ENCODE results near the gene LRIF1. TPM values are rescaled to one million over a fixed set of nuclear protein-coding genes. Genes with fewer than 3 reads are reported as not detected.
"Not testable (repeated sequence)": the region's sequence is repeated elsewhere in the genome, so short reads cannot be mapped to it uniquely, and the experiment has no call there.

Gene LRIF1
- total RNA-seq, 2 donors from 2014 or later = 13.7 to 20.1 TPM

- H3K4me3 ChIP-seq (ENCODE audit: low read length) = not testable (repeated sequence)
Measured at GRCh38 chr1:110992329-110992728, 28.6 kb upstream of the LRIF1 start.

GRCh38 chr1:110991295-110991694 lies 27.6 kb upstream of the LRIF1 start:
- TF ChIP-seq CTCF (conservative IDR thresholded peaks at IDR 0.05) = peak; percentile 64
- not testable (repeated sequence) for H3K27ac Mint-ChIP-seq; H3K36me3 Mint-ChIP-seq (ENCODE audit: low read depth); H3K4me1 Mint-ChIP-seq; H3K9me3 Mint-ChIP-seq; H3K36me3 ChIP-seq (ENCODE audit: control insufficient read depth, insufficient read depth, low read length); H3K9me3 ChIP-seq (ENCODE audit: control insufficient read depth, low read length); H3K4me3 Mint-ChIP-seq; H3K4me3 ChIP-seq (ENCODE audit: low read length); H3K4me1 ChIP-seq (ENCODE audit: control insufficient read depth, insufficient read depth, low read length); H3K27me3 Mint-ChIP-seq (ENCODE audit: insufficient read depth); H3K9ac ChIP-seq (ENCODE audit: extremely low read depth, low read length, poor library complexity, severe bottlenecking); H3K27ac ChIP-seq (ENCODE audit: low read depth, low read length)
- peak; percentile 48 for DNase-seq
- peaks cover 43% of the 10 kb centered on the region for H3K27me3 ChIP-seq (ENCODE audit: control insufficient read depth, insufficient read depth, low read length, poor library complexity, severe bottlenecking)
- 77% methylated on average over 1 of the region's 1 CpG; no CpG with 5 or more reads in 1 of the 2 experiments for WGBS, 2 experiments (ENCODE audit: insufficient coverage in 1 of 2, insufficient read length in 1 of 2)

More at GRCh38 chr1:110992329-110992728, 28.6 kb upstream of the LRIF1 start:
- peaks cover 53% of the 10 kb centered on the region for H3K27me3 ChIP-seq (ENCODE audit: control insufficient read depth, insufficient read depth, low read length, poor library complexity, severe bottlenecking)
- H3K9me3 ChIP-seq (ENCODE audit: control insufficient read depth, low read length); H3K36me3 ChIP-seq (ENCODE audit: control insufficient read depth, insufficient read depth, low read length); H3K9ac ChIP-seq (ENCODE audit: extremely low read depth, low read length, poor library complexity, severe bottlenecking); H3K4me1 Mint-ChIP-seq; H3K4me3 Mint-ChIP-seq; H3K27ac ChIP-seq (ENCODE audit: low read depth, low read length); DNase-seq; H3K36me3 Mint-ChIP-seq (ENCODE audit: low read depth); H3K4me1 ChIP-seq (ENCODE audit: control insufficient read depth, insufficient read depth, low read length); H3K27ac Mint-ChIP-seq; H3K9me3 Mint-ChIP-seq: not testable (repeated sequence)
- peaks cover 11% of the 10 kb centered on the region for H3K27me3 Mint-ChIP-seq (ENCODE audit: insufficient read depth)
- 34% methylated on average over 2 of the region's 2 CpGs; no CpG with 5 or more reads in 1 of the 2 experiments for WGBS, 2 experiments (ENCODE audit: insufficient coverage in 1 of 2, insufficient read length in 1 of 2)
- peak; percentile 59 for TF ChIP-seq CTCF (conservative IDR thresholded peaks at IDR 0.05)

- H3K36me3 ChIP-seq (ENCODE audit: control insufficient read depth, insufficient read depth, low read length) = no peaks in the 10 kb centered on the region
- TF ChIP-seq CTCF (conservative IDR thresholded peaks at IDR 0.05) = no peak
- H3K9ac ChIP-seq (ENCODE audit: extremely low read depth, low read length, poor library complexity, severe bottlenecking) = no peak overlapping the region
- no peaks in the 10 kb centered on the region for H3K4me1 ChIP-seq (ENCODE audit: control insufficient read depth, insufficient read depth, low read length)
- H3K27ac ChIP-seq (ENCODE audit: low read depth, low read length) = no peak overlapping the region
- 50 to 91% methylated on average over 1 to 3 of the region's 3 CpGs for WGBS, 2 experiments (ENCODE audit: insufficient coverage in 1 of 2, insufficient read length in 1 of 2)
- no peak overlapping the region for H3K4me3 ChIP-seq (ENCODE audit: low read length)
- Mint-ChIP-seq H3K36me3 (ENCODE audit: low read depth) (no peaks in the 10 kb centered on the region), H3K9me3 (no peaks in the 10 kb centered on the region), H3K4me1 (no peaks in the 10 kb centered on the region), H3K27ac (no peak overlapping the region), H3K27me3 (ENCODE audit: insufficient read depth) (peaks cover 3% of the 10 kb centered on the region), H3K4me3 (no peak overlapping the region)
- DNase-seq = no peak
- H3K9me3 ChIP-seq (ENCODE audit: control insufficient read depth, low read length) = no peaks in the 10 kb centered on the region
- H3K27me3 ChIP-seq (ENCODE audit: control insufficient read depth, insufficient read depth, low read length, poor library complexity, severe bottlenecking) = peaks cover 40% of the 10 kb centered on the region
Measured at GRCh38 chr1:110990541-110990940, 26.8 kb upstream of the LRIF1 start.
